Ovary (tissue), 9 donors: ENCODE measurements around the gene IFI27L1. TPM values are rescaled to one million over a fixed set of nuclear protein-coding genes. Genes with fewer than 3 reads are reported as not detected.

Experiments
- DNase-seq, 5 donors: peaks; one replicate each; pipeline ENCODE4 v3.0.0-alpha.2; 2019 to 2020
- H3K27ac ChIP-seq, 2 donors: fragments of 200-600 bp; one replicate each; pipeline versions ENCODE4 v1.5.1 to v1.8.0; 2019 to 2022
- H3K27me3 ChIP-seq: fragments of 200-600 bp; one replicate; pipeline ENCODE4 v1.8.0; 2022
- H3K36me3 ChIP-seq: fragments of 200-600 bp; sonication (generic); one replicate; pipeline ENCODE4 v1.5.1; 2019
- H3K4me1 ChIP-seq: one replicate; pipeline ENCODE4 v1.8.1; 2013; ENCODE audit warnings: mild to moderate bottlenecking, moderate library complexity; ENCODE audit not compliant: insufficient read depth
- H3K4me3 ChIP-seq: fragments of 200-600 bp; sonication (generic); one replicate; pipeline ENCODE4 v1.5.1; 2017
- H3K9me3 ChIP-seq, 2 donors: fragments of 200-600 bp in 1 of 2; sonication (generic) in 1 of 2; one replicate each; pipeline versions ENCODE4 v1.5.1 to v1.8.1; 2013 to 2019; ENCODE audit warnings: mild to moderate bottlenecking in 1 of 2, moderate library complexity in 1 of 2
- CTCF ChIP-seq, 3 donors: fragments of 450-650 bp in 2 of 3; fragments of 200-600 bp in 1 of 3; IDR thresholded peaks; one replicate each; pipeline versions ENCODE4 v1.5.1 to v1.8.0; 2016 to 2022; ENCODE audit warnings: antibody characterized with exemption in 3 of 3, mild to moderate bottlenecking in 1 of 3
- EP300 ChIP-seq: sonication (generic); formaldehyde crosslinking; IDR thresholded peaks from one replicate; pipeline ENCODE4 v1.6.1; 2017; ENCODE audit warnings: antibody characterized with exemption
- POLR2A ChIP-seq: fragments of 450-650 bp; IDR thresholded peaks from one replicate; pipeline ENCODE4 v1.6.1; 2017; ENCODE audit warnings: antibody characterized with exemption, mild to moderate bottlenecking, moderate library complexity
- WGBS, 3 donors: extraction: QIAGEN DNeasy Blood & Tissue Kit in 1 of 3; methylation state at CpG; one replicate each; pipeline versions ENCODE4 v1.1.5 to v1.1.7; 2013 to 2017; 5-methylcytosine and 5-hydroxymethylcytosine counted together
- intact Hi-C, 4 donors: fragments of 100-400 bp; cut with DNase I; formaldehyde crosslinking; loops; one replicate each; pipeline versions ENCODE4 v1.11.0 to v1.15.1; 2022 to 2023
- polyA plus RNA-seq, 2 donors: library from polyadenylated mRNA; stranded (reverse); fragments of 200-250 nt in 1 of 2; fragments of 350-450 nt in 1 of 2; fragmentation: Illumina TruSeq in 1 of 2; extraction: RNeasy Lipid Tissue Mini Kit (QIAGEN cat#74804) in 1 of 2; gene quantifications; one replicate each; pipeline ENCODE4 v1.2.3, GENCODE V29; 2013 to 2014
- total RNA-seq, 7 donors: library from RNA; depleted of rRNA in 2 of 7; stranded (reverse); fragments of >200 nt in 2 of 7; fragmentation: NEBNext Ultra II Directional in 3 of 7; extraction: Animal tissue kit (Norgen Biotek cat#: 25700) in 3 of 7; gene quantifications; one replicate each; pipeline versions ENCODE4 v1.1.0 to v1.2.4, GENCODE V29; 2016 to 2023
- donor health status: DM: no; HTN: no; CAD: no; lungs with moderate emphysema.
- donor health status: DM: no; HTN: no; CAD: no.
- donor health status: Bipolar disorder and iron deficiency.
- donor health status: DM: yes; HTN: yes; CAD: no.
- donor health status: DM: no; HTN: no; CAD: no.
- donor health status: DM: yes; HTN: yes; CAD: no.

Gene IFI27L1
- total and polyA plus RNA-seq, 9 donors: 21.5 to 57.0 (median 32.8) TPM

- Histone ChIP-seq H3K27ac (no peak overlapping the region), H3K36me3 (no peaks in the 10 kb centered on the region), H3K4me3 (no peak overlapping the region), H3K9me3 (no peaks in the 10 kb centered on the region), H3K4me1 (no peaks in the 10 kb centered on the region), H3K27me3 (no peaks in the 10 kb centered on the region)
- peak in 1 of 5 donors; percentile 43 for DNase-seq
- TF ChIP-seq EP300 (no peak), POLR2A (no peak), CTCF (IDR thresholded peaks at IDR 0.05) (no peak)
- WGBS, 3 donors: 74 to 87% (median 78%) methylated on average over 19 of the region's 19 CpGs
- intact Hi-C loops: no loop called here
Measured at GRCh38 chr14:94045563-94046345, 35.4 kb upstream of the IFI27L1 start.

- Histone ChIP-seq H3K27me3 (no peaks in the 10 kb centered on the region), H3K27ac (peak overlapping the region in 1 of 2 donors; percentile 9), H3K9me3 (no peaks in the 10 kb centered on the region), H3K4me3 (no peak overlapping the region), H3K4me1 (no peaks in the 10 kb centered on the region), H3K36me3 (no peaks in the 10 kb centered on the region)
- TF ChIP-seq CTCF (IDR thresholded peaks at IDR 0.05) (no peak), EP300 (no peak), POLR2A (no peak)
- intact Hi-C loops: no loop called here
- WGBS, 3 donors: 71 to 83% (median 76%) methylated on average over 7 of the region's 7 CpGs
- peak in 2 of 5 donors; percentile 8 to 29 for DNase-seq
Measured at GRCh38 chr14:94046696-94047250, 34.3 kb upstream of the IFI27L1 start.

- intact Hi-C loops: no loop called here
- no peaks in the 10 kb centered on the region for H3K36me3 ChIP-seq
- no peaks in the 10 kb centered on the region for H3K4me1 ChIP-seq
- WGBS, 3 donors: 86 to 96% (median 90%) methylated on average over 3 of the region's 3 CpGs
- no peak for TF ChIP-seq CTCF (IDR thresholded peaks at IDR 0.05)
- no peak for TF ChIP-seq EP300
- no peak for TF ChIP-seq POLR2A
- peak in 2 of 5 donors; percentile 3 to 4 for DNase-seq
- no peak overlapping the region for H3K27ac ChIP-seq
- no peak overlapping the region for H3K4me3 ChIP-seq
- no peaks in the 10 kb centered on the region for H3K27me3 ChIP-seq
- H3K9me3 ChIP-seq: no peaks in the 10 kb centered on the region
Measured at GRCh38 chr14:94047581-94047980, 33.5 kb upstream of the IFI27L1 start.

GRCh38 chr14:94048691-94049624, 32.2 kb upstream of the IFI27L1 start:
- peak in 1 of 5 donors; percentile 7 for DNase-seq
- no peak for TF ChIP-seq CTCF (IDR thresholded peaks at IDR 0.05)
- Histone ChIP-seq H3K4me3 (no peak overlapping the region), H3K9me3 (no peaks in the 10 kb centered on the region), H3K36me3 (no peaks in the 10 kb centered on the region), H3K27me3 (no peaks in the 10 kb centered on the region), H3K27ac (no peak overlapping the region), H3K4me1 (no peaks in the 10 kb centered on the region)
- 78 to 81% (median 79%) methylated on average over 10 of the region's 10 CpGs for WGBS, 3 donors
- intact Hi-C loops: no loop called here
